Fibroblast of pulmonary artery (primary cell): ENCODE results near the gene CIITA.

ENCODE experiments used
- DNase-seq: peaks from one replicate; pipeline ENCODE4 v3.0.0-alpha.2; 2010; ENCODE audit warnings: low read depth
- H3K4me3 ChIP-seq: replicated peaks from 2 replicates; pipeline ENCODE4 v1.5.1; 2011; ENCODE audit warnings: low read depth, mild to moderate bottlenecking, control low read depth, low read length, moderate library complexity
- TF ChIP-seq, protein P1 (sequence below): IDR thresholded peaks from 2 replicates; pipeline ENCODE4 v1.5.1; 2011; ENCODE audit warnings: mild to moderate bottlenecking, control low read depth, low read length, inconsistent platforms; ENCODE audit errors: missing control alignments

CIITA gene

DNA sequence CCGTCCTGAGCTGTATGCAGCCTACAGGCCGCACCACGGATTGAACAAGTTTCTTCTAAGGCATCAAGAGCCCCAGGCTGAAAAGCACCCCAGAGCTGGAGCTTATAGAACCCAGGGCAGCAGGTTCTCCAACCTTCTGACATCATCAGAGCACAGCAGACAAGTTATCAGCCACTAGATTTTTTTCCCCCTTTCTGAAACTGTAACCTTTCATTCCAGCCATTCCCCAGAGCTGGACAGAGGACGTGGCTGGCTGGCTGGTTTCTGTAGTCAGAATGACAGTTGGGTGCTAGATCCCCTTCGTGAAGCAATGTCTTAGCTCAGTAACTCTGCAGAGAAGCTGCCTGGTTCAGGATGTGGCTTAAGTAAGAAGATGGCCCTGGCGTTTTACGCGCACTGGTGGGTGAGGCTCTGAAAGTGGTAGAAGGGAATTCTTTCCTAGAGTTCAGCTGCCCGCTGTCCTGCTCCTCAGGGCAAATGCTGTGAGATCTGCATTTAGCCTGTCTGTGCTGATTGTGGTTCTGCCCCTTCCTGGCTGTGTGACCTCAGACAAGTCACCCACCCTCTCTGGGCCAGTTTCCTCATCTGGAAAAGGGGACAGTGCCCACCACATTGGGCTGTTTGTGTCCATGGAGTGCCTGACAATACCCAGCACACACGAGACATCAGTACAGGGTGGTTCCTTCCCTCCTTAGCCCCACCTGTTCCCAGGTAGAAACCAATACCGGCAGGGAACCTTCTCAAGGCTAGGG, 56.1 kb downstream of the CIITA start:
- TF ChIP-seq, protein P1, sequence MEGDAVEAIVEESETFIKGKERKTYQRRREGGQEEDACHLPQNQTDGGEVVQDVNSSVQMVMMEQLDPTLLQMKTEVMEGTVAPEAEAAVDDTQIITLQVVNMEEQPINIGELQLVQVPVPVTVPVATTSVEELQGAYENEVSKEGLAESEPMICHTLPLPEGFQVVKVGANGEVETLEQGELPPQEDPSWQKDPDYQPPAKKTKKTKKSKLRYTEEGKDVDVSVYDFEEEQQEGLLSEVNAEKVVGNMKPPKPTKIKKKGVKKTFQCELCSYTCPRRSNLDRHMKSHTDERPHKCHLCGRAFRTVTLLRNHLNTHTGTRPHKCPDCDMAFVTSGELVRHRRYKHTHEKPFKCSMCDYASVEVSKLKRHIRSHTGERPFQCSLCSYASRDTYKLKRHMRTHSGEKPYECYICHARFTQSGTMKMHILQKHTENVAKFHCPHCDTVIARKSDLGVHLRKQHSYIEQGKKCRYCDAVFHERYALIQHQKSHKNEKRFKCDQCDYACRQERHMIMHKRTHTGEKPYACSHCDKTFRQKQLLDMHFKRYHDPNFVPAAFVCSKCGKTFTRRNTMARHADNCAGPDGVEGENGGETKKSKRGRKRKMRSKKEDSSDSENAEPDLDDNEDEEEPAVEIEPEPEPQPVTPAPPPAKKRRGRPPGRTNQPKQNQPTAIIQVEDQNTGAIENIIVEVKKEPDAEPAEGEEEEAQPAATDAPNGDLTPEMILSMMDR = no peak
- no peak for DNase-seq

DNA sequence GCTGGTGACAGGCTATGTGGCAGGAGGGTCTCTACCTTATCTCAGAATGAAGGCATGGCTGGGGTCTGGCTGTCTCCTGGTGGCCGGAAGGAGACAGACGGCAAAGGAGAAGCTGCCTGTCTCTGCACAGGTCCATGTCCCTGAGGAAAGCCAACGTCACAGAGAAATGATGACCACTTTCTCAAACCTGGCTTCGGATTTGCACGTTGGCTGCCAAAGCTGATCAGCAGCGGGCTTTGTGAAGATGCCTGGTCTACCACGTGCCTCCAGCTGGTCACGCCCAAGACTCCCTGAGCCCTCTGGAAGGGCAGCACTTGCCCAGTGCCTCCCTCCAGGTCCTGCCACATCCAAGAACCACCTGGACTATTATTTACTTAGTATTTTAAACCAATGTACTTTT, 56.9 kb downstream of the CIITA start:
- H3K4me3 ChIP-seq = no peak overlapping the region
- TF ChIP-seq, protein P1 = no peak
- DNase-seq = no peak

More for the DNA sequence above, 56.1 kb downstream of the CIITA start:
- H3K4me3 ChIP-seq = no peak overlapping the region

DNA sequence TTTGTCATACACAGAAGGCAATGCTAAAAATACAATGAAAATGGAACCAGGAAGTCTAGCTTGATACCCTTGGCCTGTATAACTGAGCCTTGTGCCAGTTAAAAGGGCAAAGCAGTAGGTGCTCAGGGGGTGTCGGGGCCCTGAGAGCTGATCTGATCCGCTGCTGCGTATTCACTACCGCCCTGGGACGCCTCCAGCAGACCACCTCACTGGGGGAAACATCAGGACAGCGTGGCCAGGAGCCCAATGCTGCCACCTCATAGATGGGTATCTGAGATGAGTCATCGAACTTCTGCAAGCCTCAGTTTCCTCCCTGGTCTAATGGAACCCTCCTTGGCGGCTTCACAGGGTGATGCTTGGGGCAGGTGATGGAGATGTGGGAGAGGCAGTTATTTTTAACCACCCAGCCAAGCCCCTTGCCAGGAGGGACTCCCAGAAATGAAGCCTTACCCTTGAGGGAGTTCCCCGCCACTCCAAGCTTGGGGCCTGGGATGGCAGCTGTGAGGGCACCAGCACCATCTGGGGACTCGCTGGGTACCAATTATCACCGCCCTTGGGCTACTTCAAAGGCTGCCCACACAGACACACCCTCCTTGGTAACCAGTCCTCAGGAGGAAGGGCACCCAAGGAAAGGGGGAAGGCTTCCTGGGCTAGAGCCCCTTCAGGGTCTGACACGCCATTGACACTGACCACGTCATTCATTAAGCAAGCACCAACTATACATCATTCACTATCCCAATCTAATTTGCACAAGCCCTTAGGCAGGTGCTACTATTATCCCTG, 57.5 kb downstream of the CIITA start:
- DNase-seq = no peak
- no peak overlapping the region for H3K4me3 ChIP-seq
- TF ChIP-seq, protein P1 = no peak

DNA sequence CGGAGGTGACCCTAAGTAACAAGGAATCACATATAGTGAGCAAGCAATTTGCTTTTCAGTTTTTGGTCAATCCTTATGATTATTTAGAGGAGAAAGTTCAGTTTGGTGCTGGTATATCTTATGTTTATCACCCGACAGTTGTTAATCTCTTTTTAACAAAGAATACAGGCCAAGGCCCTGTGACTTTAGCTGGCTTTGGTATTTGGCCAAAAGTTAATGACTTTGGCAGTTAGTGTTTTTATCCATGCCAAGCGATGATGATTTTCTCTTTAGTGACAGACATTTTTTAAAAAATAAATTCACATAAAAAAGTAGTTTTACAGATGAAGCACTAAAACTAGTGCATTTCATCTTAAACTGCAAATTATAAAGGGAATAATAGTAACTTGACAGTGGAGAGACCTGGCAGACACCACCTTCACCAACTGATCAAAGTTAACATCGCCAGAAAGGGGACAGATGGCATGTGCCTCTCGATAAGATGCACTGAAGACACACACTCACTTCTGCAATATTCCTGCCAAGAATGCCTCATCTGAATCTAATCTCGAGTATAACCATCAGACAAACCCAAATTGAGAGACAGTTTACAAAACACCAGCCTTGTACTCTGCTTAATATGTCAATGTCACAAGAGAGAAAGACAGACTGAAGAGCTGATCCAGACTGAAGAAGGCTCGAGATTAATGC, 58.4 kb downstream of the CIITA start:
- no peak overlapping the region for H3K4me3 ChIP-seq
- TF ChIP-seq, protein P1 = no peak
- DNase-seq = no peak

DNA sequence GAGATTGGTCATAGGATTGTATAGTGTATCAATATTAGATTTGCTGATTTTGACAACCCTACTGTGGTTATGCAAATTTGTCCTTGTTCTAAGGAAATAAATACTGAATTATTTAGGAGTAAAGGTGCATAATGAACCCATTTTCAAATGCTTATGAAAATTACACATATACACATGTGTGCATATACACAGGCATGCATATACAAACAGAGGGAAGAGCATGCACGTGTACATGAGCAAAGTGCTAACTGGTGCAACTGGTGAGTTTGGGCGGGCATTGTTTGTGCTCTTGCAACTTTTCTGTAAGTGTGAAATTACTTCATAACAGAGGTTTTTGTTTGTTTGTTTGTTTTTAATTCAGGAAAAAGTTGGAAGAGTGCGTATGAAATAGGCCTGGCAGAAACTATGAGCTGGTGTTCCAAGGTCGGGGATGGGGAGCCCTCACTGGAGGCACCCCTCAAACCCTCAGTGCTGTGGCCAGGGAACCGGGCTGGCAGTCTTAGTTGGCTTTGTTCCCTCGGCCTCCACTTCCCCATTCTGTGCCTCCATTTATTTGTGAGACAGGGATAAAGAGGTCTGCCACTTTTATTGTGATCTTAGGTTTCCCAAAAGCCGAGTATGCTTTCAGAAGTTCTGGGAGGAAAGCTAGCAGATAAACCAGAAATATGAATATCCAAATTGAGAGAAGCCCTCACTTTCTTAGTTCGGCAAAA, 59.4 kb downstream of the CIITA start:
- H3K4me3 ChIP-seq = no peak overlapping the region
- TF ChIP-seq, protein P1 = no peak

DNA sequence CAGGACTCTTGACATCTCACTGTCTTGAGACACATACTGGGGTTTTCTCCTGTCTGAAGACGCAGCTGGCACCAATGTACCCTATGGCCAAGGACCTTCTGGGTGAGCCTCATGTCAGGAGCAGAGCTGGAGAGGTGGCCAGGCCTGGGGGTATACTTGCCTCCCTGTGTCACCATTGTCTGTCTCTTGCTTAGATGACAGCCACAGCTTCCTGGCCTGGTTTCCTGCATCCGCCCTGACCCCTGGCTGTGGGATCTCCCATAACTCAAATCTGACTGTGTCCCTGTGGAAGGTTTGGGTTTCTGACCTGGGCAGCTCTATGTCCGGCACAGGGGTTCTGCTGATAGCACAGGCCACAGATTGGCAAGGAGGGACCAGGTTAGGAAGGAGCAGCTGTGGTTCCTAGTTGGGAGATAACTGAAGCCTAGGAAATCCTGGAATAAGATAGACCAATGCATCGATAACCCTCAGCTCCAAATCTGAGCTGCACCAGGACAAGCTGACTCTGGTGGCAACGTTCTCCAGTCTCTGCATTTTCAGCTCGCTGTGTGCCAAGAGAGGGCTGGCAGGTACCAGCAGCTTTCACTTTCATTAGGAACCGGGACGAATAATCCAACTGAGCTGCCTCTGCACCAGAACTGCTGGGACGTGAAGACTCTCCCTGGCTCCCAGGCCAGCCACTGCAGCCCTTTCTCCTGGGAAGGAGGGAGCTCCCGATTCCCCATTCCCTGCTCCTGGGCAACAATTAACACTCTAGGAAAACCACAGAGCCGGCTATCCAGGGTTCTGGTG, 60.3 kb downstream of the CIITA start:
- no peak overlapping the region for H3K4me3 ChIP-seq
- TF ChIP-seq, protein P1 = no peak
- no peak for DNase-seq

More for the DNA sequence above, 59.4 kb downstream of the CIITA start:
- DNase-seq = no peak
